DOHH2 (cell line): ENCODE results near the gene PDLIM7.

Experiments used
- H3F3A ChIP-seq: fragments of 200-600 bp; sonication (generic), shearing (Covaris generic); 2 replicates; pipeline ENCODE4 v1.6.0; 2016; ENCODE audit warnings: antibody characterized with exemption, mild to moderate bottlenecking; ENCODE audit not compliant: control insufficient read depth, insufficient read depth
- H3K27ac ChIP-seq: fragments of 200-600 bp; sonication (generic); 2 replicates; pipeline ENCODE4 v1.5.1; 2014; ENCODE audit warnings: low read depth, mild to moderate bottlenecking, low read length, moderate library complexity
- H3K27me3 ChIP-seq: fragments of 200-600 bp; sonication (generic); 2 replicates; pipeline ENCODE4 v1.6.1; 2014; ENCODE audit warnings: mild to moderate bottlenecking, low read length, mixed read lengths; ENCODE audit not compliant: control insufficient read depth
- H3K36me3 ChIP-seq: fragments of 200-600 bp; sonication (generic); 2 replicates; pipeline ENCODE4 v1.6.1; 2014; ENCODE audit warnings: mild to moderate bottlenecking, low read length, moderate library complexity, mixed read lengths; ENCODE audit not compliant: control insufficient read depth
- H3K4me1 ChIP-seq: fragments of 200-600 bp; sonication (generic); 2 replicates; pipeline ENCODE4 v1.6.1; 2014; ENCODE audit warnings: mild to moderate bottlenecking, low read length, mixed read lengths; ENCODE audit not compliant: control insufficient read depth
- H3K4me2 ChIP-seq: fragments of 200-600 bp; sonication (generic); 2 replicates; pipeline ENCODE4 v1.6.0; 2014; ENCODE audit warnings: mild to moderate bottlenecking, low read length, moderate library complexity
- H3K4me3 ChIP-seq: fragments of 200-600 bp; sonication (generic); 2 replicates; pipeline ENCODE4 v1.5.1; 2014; ENCODE audit warnings: mild to moderate bottlenecking, low read length, mixed read lengths
- H3K79me2 ChIP-seq: fragments of 200-600 bp; sonication (generic); 2 replicates; pipeline ENCODE4 v1.6.1; 2014; ENCODE audit warnings: mild to moderate bottlenecking, low read length, mixed read lengths; ENCODE audit not compliant: control insufficient read depth
- H3K9me2 ChIP-seq: fragments of 200-600 bp; sonication (generic); replicated peaks from 2 replicates; pipeline ENCODE4 v1.6.1; 2014; ENCODE audit warnings: mild to moderate bottlenecking, low read length, mixed read lengths; ENCODE audit not compliant: control insufficient read depth
- H3K9me3 ChIP-seq: fragments of 200-600 bp; sonication (generic); 2 replicates; pipeline ENCODE4 v1.6.1; 2014; ENCODE audit warnings: antibody characterized with exemption, low read length, mixed read lengths; ENCODE audit not compliant: control insufficient read depth, insufficient read depth
- H4K20me1 ChIP-seq: fragments of 200-600 bp; sonication (generic); 2 replicates; pipeline ENCODE4 v1.6.0; 2014; ENCODE audit warnings: low read depth, mild to moderate bottlenecking, antibody characterized with exemption, low read length, moderate library complexity; ENCODE audit not compliant: control insufficient read depth, insufficient read depth
- EZH2phosphoT487 ChIP-seq: fragments of 200-600 bp; sonication (generic); IDR thresholded peaks from 2 replicates; pipeline ENCODE4 v1.6.1; 2017; ENCODE audit warnings: borderline replicate concordance, mild to moderate bottlenecking, antibody characterized with exemption, low read length, moderate library complexity, mixed read lengths
- TF ChIP-seq, protein P1 (sequence below): fragments of 200-600 bp; sonication (generic); IDR thresholded peaks from one replicate; pipeline ENCODE4 v1.5.1; 2014; ENCODE audit warnings: antibody characterized with exemption, mild to moderate bottlenecking, low read depth, low read length; ENCODE audit not compliant: poor library complexity, severe bottlenecking

PDLIM7 gene

DNA sequence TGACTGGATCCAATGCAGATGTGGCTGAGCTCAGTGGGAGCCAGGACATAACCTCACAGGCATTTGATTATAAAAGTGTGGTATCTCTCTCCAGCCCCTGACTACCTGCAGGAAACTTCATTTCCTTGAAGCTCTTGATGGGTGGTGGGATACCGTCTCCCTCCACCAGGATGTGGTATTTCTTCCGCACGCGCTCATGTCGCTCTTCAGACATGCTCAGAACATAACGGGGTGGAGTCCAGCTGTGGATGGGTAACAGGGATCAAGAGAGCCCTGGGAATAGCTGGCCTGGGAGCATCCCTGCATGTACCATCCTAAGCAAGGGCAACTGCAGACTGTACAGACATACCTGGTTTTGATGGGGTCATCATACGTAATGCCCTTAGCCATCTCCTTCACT, 18.2 kb upstream of the PDLIM7 start:
- 0 out of 2 replicates have a peak overlapping the region, but pooled peaks have one; percentile 54 for H3K27ac ChIP-seq
- H3K4me3 ChIP-seq = peak overlapping the region; percentile 87
- H3K4me2 ChIP-seq = peak overlapping the region; percentile 99
- H3F3A ChIP-seq = peaks cover 12% of the 10 kb centered on the region
- peaks cover 6% of the 10 kb centered on the region; the same call in 1 of the 2 replicates for H4K20me1 ChIP-seq
- no peaks in the 10 kb centered on the region for H3K9me2 ChIP-seq
- peaks cover 56% of the 10 kb centered on the region for H3K79me2 ChIP-seq
- peaks cover 53% of the 10 kb centered on the region for H3K4me1 ChIP-seq
- TF ChIP-seq EZH2phosphoT487 = no peak
- TF ChIP-seq, protein P1, sequence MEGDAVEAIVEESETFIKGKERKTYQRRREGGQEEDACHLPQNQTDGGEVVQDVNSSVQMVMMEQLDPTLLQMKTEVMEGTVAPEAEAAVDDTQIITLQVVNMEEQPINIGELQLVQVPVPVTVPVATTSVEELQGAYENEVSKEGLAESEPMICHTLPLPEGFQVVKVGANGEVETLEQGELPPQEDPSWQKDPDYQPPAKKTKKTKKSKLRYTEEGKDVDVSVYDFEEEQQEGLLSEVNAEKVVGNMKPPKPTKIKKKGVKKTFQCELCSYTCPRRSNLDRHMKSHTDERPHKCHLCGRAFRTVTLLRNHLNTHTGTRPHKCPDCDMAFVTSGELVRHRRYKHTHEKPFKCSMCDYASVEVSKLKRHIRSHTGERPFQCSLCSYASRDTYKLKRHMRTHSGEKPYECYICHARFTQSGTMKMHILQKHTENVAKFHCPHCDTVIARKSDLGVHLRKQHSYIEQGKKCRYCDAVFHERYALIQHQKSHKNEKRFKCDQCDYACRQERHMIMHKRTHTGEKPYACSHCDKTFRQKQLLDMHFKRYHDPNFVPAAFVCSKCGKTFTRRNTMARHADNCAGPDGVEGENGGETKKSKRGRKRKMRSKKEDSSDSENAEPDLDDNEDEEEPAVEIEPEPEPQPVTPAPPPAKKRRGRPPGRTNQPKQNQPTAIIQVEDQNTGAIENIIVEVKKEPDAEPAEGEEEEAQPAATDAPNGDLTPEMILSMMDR = no peak
- H3K27me3 ChIP-seq = no peaks in the 10 kb centered on the region
- peaks cover 79% of the 10 kb centered on the region for H3K36me3 ChIP-seq
- no peaks in the 10 kb centered on the region for H3K9me3 ChIP-seq

DNA sequence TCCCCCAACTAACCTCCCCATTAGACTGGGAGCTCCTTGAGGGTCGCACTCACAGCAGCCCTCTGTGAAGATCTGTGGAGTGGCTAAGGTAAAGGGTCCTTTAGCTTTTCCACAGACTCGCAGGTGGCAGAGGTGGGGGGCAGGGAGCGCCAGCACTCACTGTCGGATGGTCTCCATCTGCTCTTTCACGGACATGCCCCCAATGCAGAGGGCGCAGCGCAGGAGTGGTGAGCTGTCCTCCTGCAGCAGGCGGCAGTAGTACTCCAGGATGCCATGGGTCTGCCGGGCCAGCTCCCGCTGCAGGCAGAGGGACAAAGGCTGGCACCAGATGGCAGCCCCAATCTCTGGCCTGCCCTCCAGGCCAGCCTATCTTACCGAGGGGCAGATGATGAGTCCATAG, 17.1 kb upstream of the PDLIM7 start:
- H3K79me2 ChIP-seq = peaks cover 53% of the 10 kb centered on the region
- no peak overlapping the region for H3K27ac ChIP-seq
- H3K9me3 ChIP-seq = no peaks in the 10 kb centered on the region
- H3K9me2 ChIP-seq = no peaks in the 10 kb centered on the region
- peak overlapping the region; percentile 99 for H3K4me2 ChIP-seq
- H3K27me3 ChIP-seq = no peaks in the 10 kb centered on the region
- peaks cover 16% of the 10 kb centered on the region for H3F3A ChIP-seq
- peaks cover 52% of the 10 kb centered on the region for H3K4me1 ChIP-seq
- peaks cover 5% of the 10 kb centered on the region; the same call in 1 of the 2 replicates for H4K20me1 ChIP-seq
- peaks cover 78% of the 10 kb centered on the region for H3K36me3 ChIP-seq
- TF ChIP-seq, protein P1 = no peak
- no peak for TF ChIP-seq EZH2phosphoT487
- no peak overlapping the region for H3K4me3 ChIP-seq

DNA sequence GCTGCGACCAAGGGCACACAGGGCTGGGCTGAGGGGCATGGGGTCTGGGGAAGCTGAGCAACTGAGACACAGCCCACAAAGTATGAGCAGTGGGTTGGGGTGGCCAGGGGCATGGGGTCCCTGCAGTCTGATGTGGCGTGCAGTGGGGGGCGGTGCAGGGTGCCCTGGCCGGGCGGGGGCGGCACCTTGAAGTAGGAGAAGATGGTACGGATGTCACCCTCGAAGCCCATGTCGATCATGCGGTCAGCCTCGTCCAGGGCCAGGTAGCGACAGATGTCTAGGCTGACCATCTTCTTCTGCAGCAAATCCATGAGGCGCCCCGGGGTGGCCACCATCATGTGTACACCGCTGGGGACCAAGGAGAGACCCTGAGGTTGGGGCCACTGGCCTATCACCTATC, 16.1 kb upstream of the PDLIM7 start:
- Histone ChIP-seq H3K4me2 (no peak overlapping the region), H3K4me3 (no peak overlapping the region), H3K27me3 (no peaks in the 10 kb centered on the region), H3F3A (peaks cover 16% of the 10 kb centered on the region), H3K4me1 (peaks cover 52% of the 10 kb centered on the region), H4K20me1 (peaks cover 3% of the 10 kb centered on the region; the same call in 1 of the 2 replicates), H3K36me3 (peaks cover 81% of the 10 kb centered on the region), H3K79me2 (peaks cover 56% of the 10 kb centered on the region), H3K9me3 (no peaks in the 10 kb centered on the region), H3K9me2 (no peaks in the 10 kb centered on the region), H3K27ac (no peak overlapping the region)
- no peak for TF ChIP-seq EZH2phosphoT487
- TF ChIP-seq, protein P1 = no peak
